HEK293T (cell line): ENCODE measurements around the gene CISH.

Source experiments
- BHLHE40 ChIP-seq: fragments of 450-650 bp; IDR thresholded peaks from 2 replicates; pipeline ENCODE4 v1.6.1; 2016; ENCODE audit warnings: mild to moderate bottlenecking, moderate library complexity, borderline replicate concordance
- FOXM1 ChIP-seq: fragments of 450-650 bp; IDR thresholded peaks from 2 replicates; pipeline ENCODE4 v1.6.1; 2017; ENCODE audit warnings: mild to moderate bottlenecking, borderline replicate concordance
- SP1 ChIP-seq: fragments of 450-650 bp; IDR thresholded peaks from 2 replicates; pipeline ENCODE4 v1.6.1; 2017
- SUZ12 ChIP-seq: fragments of 450-650 bp; IDR thresholded peaks from 2 replicates; pipeline ENCODE4 v1.6.1; 2016; ENCODE audit warnings: mild to moderate bottlenecking
- TARDBP ChIP-seq: fragments of 450-650 bp; IDR thresholded peaks from 2 replicates; pipeline ENCODE4 v1.6.1; 2016

DNA sequence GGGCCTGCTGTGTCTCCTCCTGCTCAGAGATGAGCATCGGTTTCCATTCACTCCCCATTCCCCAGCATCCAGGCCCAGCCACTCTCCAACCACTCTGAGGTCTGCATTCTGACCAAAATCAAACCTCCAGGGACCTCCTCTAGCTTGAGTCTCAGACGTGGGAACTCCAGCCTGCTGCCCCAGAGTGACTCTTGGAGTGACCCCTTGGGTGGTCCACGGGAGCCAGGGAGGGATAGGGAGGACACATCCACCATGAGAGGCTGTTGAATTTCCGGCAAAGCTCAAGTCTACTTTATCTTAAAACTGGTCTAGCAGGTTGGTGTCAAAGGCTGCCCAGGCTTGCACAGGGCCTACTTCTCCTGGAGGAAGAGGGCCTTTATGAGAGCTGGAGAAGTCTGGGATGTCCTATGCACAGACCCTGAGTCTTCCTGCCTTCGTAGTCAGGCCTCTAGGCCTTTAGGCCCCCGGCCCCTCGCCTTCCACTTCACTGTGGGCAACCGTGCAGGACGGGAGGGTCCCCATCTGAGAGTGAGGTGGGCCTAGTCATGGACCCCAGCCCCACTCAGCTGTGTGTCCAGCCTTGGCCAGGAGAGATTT, 8.9 kb downstream of the CISH start:
- no peak for TF ChIP-seq SUZ12
- no peak for TF ChIP-seq SP1
- no peak for TF ChIP-seq BHLHE40
- no peak for TF ChIP-seq FOXM1
- no peak for TF ChIP-seq TARDBP
